HG03378 (cell line): ENCODE measurements around the gene LAMTOR3.

ENCODE experiments used
- ATAC-seq: cut with Tn5 transposase; IDR thresholded peaks from one replicate; pipeline ENCODE4 v1.9.1; 2021; ENCODE audit warnings: mild to moderate bottlenecking, moderate library complexity; ENCODE audit not compliant: unreplicated experiment

LAMTOR3 gene

GRCh38 chr4:99894161-99894997 is at the start of gene LAMTOR3:
Gene LAMTOR3 (minus strand): TSS chr4:99894427. CDS start chr4:99893963, 464 bp downstream.
- ATAC-seq: peak; percentile 99

GRCh38 chr4:99938243-99938753 is 44.1 kb upstream of the LAMTOR3 start:
- ATAC-seq: no peak

GRCh38 chr4:99934891-99935290 is 40.7 kb upstream of the LAMTOR3 start:
- ATAC-seq: no peak

DNA sequence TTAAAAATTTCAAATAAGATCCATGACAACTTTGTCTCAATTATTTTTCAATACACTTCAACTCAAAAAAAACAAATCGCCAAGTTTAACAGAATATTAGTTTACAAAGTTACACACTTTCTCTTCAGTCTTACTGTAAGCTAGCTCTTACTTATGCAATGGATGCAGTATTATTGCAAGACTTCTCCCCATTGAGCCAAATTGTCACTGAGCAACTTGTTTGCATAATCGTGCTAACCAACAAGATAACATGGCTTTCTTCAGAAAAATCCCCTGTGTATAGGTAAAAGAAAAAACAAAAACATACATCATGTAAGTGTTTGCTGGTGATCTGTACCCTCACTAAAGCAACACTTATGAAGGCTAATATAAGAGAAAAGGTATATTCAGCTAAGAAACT is 33.3 kb upstream of the LAMTOR3 start:
- no peak for ATAC-seq

- no peak for ATAC-seq
These were observed 26.9 kb upstream of the LAMTOR3 start for GRCh38 chr4:99921174-99921573.

- no peak for ATAC-seq
These were observed 24.4 kb upstream of the LAMTOR3 start for GRCh38 chr4:99918656-99919055.

- no peak for ATAC-seq
These were observed 23.3 kb upstream of the LAMTOR3 start for GRCh38 chr4:99917575-99917974.

DNA sequence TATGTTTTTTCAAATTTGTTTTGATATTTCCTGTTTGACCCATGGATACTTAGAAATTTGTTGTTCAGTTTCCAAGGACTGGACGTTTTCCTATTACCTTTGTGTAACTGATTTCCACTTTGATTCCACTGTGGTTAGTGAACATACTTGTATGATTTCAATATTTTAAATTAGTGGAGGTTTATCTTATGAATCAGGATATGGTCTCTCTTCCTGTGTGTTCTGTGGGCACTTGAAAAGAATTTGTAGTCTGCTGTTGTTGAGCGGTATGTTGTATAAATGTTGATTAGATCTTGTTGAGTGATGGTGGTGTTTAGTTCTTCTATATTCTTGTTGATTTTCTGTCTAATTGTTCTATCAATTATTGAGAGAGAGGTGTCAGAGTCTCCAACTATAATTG is 21.2 kb upstream of the LAMTOR3 start:
- no peak for ATAC-seq

DNA sequence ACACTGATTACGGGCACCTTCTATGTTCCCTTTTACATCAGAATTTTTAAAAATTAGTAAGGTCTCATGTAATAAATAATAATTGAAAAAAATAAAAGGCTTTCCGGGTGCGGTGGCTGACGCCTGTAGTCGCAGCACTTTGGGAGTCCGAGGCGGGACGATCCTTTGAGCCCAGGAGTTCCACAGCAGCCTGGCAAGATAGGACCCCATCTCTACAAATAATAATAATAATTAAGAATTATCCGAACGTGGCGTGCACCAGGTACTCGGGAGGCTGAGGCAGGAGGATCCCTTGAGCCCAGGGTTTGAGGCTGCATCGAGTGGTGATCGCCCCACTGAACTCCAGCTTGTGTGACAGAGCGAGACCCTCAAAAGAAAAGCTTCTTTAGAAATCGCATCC is 771 bp upstream of the LAMTOR3 start:
- ATAC-seq: no peak

- no peak for ATAC-seq
These were observed 427 bp downstream of the LAMTOR3 start for GRCh38 chr4:99893839-99894160.

DNA sequence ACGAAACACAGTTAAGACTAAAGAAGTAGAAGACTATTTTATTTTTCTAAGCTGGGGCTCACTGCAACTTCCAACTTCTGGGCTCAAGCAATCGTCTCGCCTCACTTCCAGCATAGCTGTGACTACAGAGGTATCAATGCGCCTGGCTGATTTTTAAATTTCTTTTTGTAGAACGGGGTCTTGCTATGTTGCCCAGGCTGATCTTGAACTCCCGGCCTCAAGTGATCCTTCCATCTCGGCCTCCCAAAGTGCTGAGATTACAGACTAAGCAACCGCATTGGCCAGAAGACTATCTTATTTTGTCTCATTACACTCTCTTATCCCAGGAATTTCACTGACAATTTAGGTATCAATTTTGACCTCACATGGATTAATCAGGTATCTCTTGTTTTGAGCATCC is 1.2 kb downstream of the LAMTOR3 start:
- no peak for ATAC-seq

GRCh38 chr4:99891351-99891750 is 2.9 kb downstream of the LAMTOR3 start:
- no peak for ATAC-seq

DNA sequence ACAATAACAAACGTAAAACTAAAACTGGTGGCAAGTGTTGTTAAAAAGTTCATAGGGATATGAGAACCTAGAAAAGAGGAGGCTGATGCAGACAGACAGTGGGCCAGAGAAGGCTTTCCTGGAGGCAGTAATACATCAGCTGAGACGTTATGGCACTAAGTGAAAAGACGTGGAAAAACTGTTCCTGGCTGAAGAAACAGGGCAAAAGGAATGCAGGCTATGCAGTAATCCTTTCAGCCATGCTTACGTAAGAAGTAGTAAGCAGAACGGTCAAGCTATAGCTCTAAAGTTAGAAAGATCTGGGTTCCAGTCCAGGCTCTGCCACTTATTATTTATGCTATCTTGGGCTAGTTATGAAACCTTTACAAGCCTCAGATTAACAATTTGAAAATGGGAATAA is 6.4 kb downstream of the LAMTOR3 start:
- ATAC-seq: no peak

- no peak for ATAC-seq
These were observed 8.1 kb downstream of the LAMTOR3 start for GRCh38 chr4:99886146-99886545.

- no peak for ATAC-seq
These were observed 8.5 kb downstream of the LAMTOR3 start for GRCh38 chr4:99885687-99886086.

- ATAC-seq: peak; percentile 56
These were observed 9.1 kb downstream of the LAMTOR3 start for GRCh38 chr4:99885063-99885664.

- no peak for ATAC-seq
These were observed 14.8 kb downstream of the LAMTOR3 start for GRCh38 chr4:99879458-99879857.

- peak; percentile 49 for ATAC-seq
These were observed 15.6 kb downstream of the LAMTOR3 start for GRCh38 chr4:99878604-99879003.

DNA sequence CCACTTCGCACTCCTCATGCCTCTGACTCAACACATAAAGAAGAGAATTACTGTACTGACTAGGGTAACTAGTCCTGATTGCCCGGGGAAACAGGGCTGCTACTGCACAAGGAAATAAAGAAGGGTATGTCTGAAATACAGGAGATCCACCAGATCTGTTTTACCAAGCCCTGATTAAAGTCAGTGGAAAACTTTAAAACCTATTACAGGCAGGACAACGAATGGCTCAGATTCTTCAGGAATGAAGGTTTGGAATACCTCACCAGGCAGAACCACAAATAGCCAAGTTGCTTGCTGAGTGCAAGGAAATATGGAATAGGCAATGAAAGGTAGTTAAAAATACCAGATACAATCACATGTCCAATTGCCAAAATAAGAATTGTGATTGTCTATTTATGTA is 17.3 kb downstream of the LAMTOR3 start:
- no peak for ATAC-seq

- ATAC-seq: no peak
These were observed 19.2 kb downstream of the LAMTOR3 start for GRCh38 chr4:99875071-99875470.

GRCh38 chr4:99872570-99872969 is 21.7 kb downstream of the LAMTOR3 start:
- no peak for ATAC-seq

DNA sequence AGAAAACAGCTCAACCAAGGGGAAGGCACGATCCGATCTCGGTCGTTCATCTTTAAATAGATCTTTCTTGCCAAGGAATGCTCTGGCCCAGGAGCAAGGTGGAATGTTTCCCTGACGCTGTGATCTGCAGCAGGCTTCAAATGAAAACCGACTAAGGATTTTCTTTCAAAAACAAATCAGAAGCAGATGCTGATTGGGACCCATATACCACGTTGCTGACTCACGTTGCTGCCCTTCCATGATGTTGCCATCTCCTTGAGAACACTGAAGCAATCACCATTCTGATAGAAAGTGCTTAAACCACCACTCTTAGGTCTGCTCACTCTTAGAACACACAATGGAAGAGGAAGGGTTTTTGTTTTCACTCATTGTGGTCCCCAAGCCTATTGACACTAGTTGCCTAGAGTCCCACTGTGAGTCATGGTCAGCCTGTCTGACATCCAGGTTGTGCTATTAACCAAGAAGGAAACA is 26.1 kb downstream of the LAMTOR3 start:
- ATAC-seq: no peak
